ENCODE data around the gene CCDC102B. TPM values are rescaled to one million over a fixed set of nuclear protein-coding genes. Genes with fewer than 3 reads are reported as not detected.
"Not testable (repeated sequence)": the region's sequence is repeated elsewhere in the genome, so short reads cannot be mapped to it uniquely, and the experiment has no call there.

CCDC102B gene
- total RNA-seq, 1 donor = 4.1 TPM

- no peak overlapping the region for H3K4me3 ChIP-seq (ENCODE audit: low read length)
- H3K9me3 ChIP-seq (ENCODE audit: low read depth, low read length) = no peaks in the 10 kb centered on the region
- H3K4me1 ChIP-seq (ENCODE audit: insufficient read depth, low read length) = peaks cover 15% of the 10 kb centered on the region
- H3K27me3 ChIP-seq (ENCODE audit: insufficient read depth, low read length) = no peaks in the 10 kb centered on the region
These were observed 45.7 kb downstream of the CCDC102B start for GRCh38 chr18:68843473-68844089.

- Histone ChIP-seq H3K4me3 (ENCODE audit: low read length) (no peak overlapping the region), H3K4me1 (ENCODE audit: insufficient read depth, low read length) (no peaks in the 10 kb centered on the region), H3K27me3 (ENCODE audit: insufficient read depth, low read length) (no peaks in the 10 kb centered on the region)
These were observed 49.4 kb downstream of the CCDC102B start for GRCh38 chr18:68847219-68847837.

DNA sequence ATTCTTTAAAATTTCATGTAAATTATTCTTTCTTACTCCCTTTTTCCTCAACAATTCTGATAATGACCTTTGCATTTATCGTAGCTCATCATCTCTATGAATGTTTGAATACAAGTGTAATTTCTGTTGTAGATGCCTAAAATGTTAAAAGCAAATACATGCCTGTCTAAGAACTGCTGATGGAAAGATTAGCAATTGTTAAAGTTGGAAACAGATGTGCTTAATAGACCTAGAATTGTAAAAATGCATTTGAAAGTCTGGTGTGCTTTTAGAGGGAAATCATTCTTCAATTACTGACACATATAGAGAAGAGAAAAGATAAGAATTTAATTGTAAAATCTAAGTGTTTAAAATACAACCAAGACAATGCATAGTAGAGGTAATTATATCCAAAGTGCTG lies 50.4 kb downstream of the CCDC102B start:
- H3K4me3 ChIP-seq (ENCODE audit: low read length) = no peak overlapping the region
- H3K27me3 ChIP-seq (ENCODE audit: insufficient read depth, low read length) = no peaks in the 10 kb centered on the region
- no peaks in the 10 kb centered on the region for H3K4me1 ChIP-seq (ENCODE audit: insufficient read depth, low read length)
- H3K9me3 ChIP-seq (ENCODE audit: low read depth, low read length) = no peaks in the 10 kb centered on the region

More at GRCh38 chr18:68847219-68847837, 49.4 kb downstream of the CCDC102B start:
- no peaks in the 10 kb centered on the region for H3K9me3 ChIP-seq (ENCODE audit: low read depth, low read length)

GRCh38 chr18:68854786-68855391 lies 57.0 kb downstream of the CCDC102B start:
- H3K4me1 ChIP-seq (ENCODE audit: insufficient read depth, low read length) = no peaks in the 10 kb centered on the region
- H3K9me3 ChIP-seq (ENCODE audit: low read depth, low read length) = no peaks in the 10 kb centered on the region
- H3K4me3 ChIP-seq (ENCODE audit: low read length) = no peak overlapping the region
- no peaks in the 10 kb centered on the region for H3K27me3 ChIP-seq (ENCODE audit: insufficient read depth, low read length)

GRCh38 chr18:68855491-68855890 lies 57.6 kb downstream of the CCDC102B start:
- Histone ChIP-seq H3K4me3 (ENCODE audit: low read length) (no peak overlapping the region), H3K9me3 (ENCODE audit: low read depth, low read length) (no peaks in the 10 kb centered on the region), H3K27me3 (ENCODE audit: insufficient read depth, low read length) (no peaks in the 10 kb centered on the region), H3K4me1 (ENCODE audit: insufficient read depth, low read length) (no peaks in the 10 kb centered on the region)

DNA sequence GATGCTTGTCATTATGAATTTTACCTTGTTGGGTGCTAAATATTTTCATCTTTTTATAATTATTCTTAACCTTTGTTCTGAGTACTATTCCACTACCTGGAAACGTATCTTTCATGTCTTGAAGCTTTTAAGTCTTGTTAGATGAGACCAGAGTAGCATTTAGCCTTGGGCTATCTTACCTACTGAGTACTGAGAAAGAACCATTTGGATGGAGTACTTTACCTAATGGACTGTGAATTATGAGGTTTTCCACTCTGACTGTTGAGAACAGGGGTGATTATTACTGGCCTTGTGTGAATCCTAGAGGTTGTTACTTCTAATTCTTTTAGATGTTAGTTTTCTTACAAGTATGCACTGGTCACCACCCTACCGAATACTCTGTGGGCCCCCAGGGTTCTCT lies 63.5 kb downstream of the CCDC102B start:
- Histone ChIP-seq H3K4me1 (ENCODE audit: insufficient read depth, low read length) (no peaks in the 10 kb centered on the region), H3K4me3 (ENCODE audit: low read length) (no peak overlapping the region), H3K27me3 (ENCODE audit: insufficient read depth, low read length) (no peaks in the 10 kb centered on the region), H3K9me3 (ENCODE audit: low read depth, low read length) (no peaks in the 10 kb centered on the region)

GRCh38 chr18:68865021-68865420 lies 67.1 kb downstream of the CCDC102B start:
- Histone ChIP-seq H3K4me1 (ENCODE audit: insufficient read depth, low read length) (no peaks in the 10 kb centered on the region), H3K27me3 (ENCODE audit: insufficient read depth, low read length) (no peaks in the 10 kb centered on the region), H3K4me3 (ENCODE audit: low read length) (no peak overlapping the region), H3K9me3 (ENCODE audit: low read depth, low read length) (no peaks in the 10 kb centered on the region)

- Histone ChIP-seq H3K4me3 (ENCODE audit: low read length) (no peak overlapping the region), H3K9me3 (ENCODE audit: low read depth, low read length) (no peaks in the 10 kb centered on the region), H3K27me3 (ENCODE audit: insufficient read depth, low read length) (no peaks in the 10 kb centered on the region), H3K4me1 (ENCODE audit: insufficient read depth, low read length) (no peaks in the 10 kb centered on the region)
These were observed 67.6 kb downstream of the CCDC102B start for GRCh38 chr18:68865503-68865902.

DNA sequence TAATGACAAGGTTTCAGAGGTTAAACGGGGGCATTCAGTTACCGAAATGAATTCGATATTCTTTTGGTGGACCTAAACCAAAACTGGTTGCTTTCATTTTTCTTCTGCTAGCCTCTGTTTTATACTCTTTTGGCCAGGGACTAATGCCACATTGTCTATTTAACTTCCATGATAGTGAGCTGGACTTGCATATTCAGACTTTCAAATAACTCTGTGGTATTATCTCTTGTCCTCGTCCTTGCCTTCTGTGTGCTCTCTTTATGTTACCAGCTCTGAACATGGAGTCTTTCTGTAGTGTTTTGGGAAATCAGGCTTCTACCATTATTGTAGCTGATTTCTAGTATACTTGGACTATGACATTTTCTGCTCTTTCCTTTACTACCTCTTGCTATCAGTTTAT lies 75.1 kb downstream of the CCDC102B start:
- no peaks in the 10 kb centered on the region for H3K27me3 ChIP-seq (ENCODE audit: insufficient read depth, low read length)
- no peak overlapping the region for H3K4me3 ChIP-seq (ENCODE audit: low read length)
- no peaks in the 10 kb centered on the region for H3K4me1 ChIP-seq (ENCODE audit: insufficient read depth, low read length)
- H3K9me3 ChIP-seq (ENCODE audit: low read depth, low read length) = no peaks in the 10 kb centered on the region

DNA sequence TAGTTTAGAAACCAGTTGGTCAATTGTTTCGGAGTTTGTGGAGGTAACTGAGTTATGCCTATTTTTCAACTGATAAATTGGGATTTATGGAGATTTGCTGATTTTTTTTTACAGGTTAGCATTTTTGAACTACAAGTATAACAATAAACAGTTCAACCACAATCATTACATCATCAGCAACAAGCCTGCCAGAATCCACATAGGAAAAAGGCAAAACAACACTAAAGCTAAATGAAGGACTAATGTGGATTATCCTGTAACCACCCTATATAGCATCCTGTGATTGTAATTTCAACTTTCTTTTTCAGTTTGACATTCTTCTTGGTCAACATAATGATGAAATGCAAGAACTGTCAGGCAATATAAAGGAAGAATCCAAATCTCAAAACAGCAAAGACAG lies 76.5 kb downstream of the CCDC102B start:
- H3K27me3 ChIP-seq (ENCODE audit: insufficient read depth, low read length) = no peaks in the 10 kb centered on the region
- H3K9me3 ChIP-seq (ENCODE audit: low read depth, low read length) = no peaks in the 10 kb centered on the region
- no peak overlapping the region for H3K4me3 ChIP-seq (ENCODE audit: low read length)
- no peaks in the 10 kb centered on the region for H3K4me1 ChIP-seq (ENCODE audit: insufficient read depth, low read length)

DNA sequence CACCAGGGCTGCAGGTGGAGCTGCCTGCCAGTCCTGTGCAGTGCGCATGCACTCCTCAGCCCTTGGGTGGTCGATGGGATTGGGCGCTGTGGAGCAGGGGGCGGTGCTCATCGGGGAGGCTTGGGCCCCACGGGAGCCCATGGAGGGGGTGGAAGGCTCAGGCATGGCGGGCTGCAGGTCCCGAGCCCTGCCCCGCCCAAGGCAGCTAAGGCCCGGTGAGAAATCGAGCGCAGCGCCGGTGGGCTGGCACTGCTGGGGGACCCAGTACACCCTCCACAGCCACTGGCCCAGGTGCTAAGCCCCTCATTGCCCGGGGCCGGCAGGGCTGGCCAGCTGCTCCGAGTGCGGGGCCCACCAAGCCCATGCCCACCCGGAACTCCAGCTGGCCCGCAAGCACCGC lies 82.1 kb downstream of the CCDC102B start:
- not testable (repeated sequence) for H3K4me3 ChIP-seq (ENCODE audit: low read length); H3K27me3 ChIP-seq (ENCODE audit: insufficient read depth, low read length); H3K4me1 ChIP-seq (ENCODE audit: insufficient read depth, low read length); H3K9me3 ChIP-seq (ENCODE audit: low read depth, low read length)

- Histone ChIP-seq H3K4me3 (ENCODE audit: low read length) (no peak overlapping the region), H3K27me3 (ENCODE audit: insufficient read depth, low read length) (no peaks in the 10 kb centered on the region), H3K4me1 (ENCODE audit: insufficient read depth, low read length) (no peaks in the 10 kb centered on the region), H3K9me3 (ENCODE audit: low read depth, low read length) (no peaks in the 10 kb centered on the region)
These were observed 89.5 kb downstream of the CCDC102B start for GRCh38 chr18:68887410-68887809.

DNA sequence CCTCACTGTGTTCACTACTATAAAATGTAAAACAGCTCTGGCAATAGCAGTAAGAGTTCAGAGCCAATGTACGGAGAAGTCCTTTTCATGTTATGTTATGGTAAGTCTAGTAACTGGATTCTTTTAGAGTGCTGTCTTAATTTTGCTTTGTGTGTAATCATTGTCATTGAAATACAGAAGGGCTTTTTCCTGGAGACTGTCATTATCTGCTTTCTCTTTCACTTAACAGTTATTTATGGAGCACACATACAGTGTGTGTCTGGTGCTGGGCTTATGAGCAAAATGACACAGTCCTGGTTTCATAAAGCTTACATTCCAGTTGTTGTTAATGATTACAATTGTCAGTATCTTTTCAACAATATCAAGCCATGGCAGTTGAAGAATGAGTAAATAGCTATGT lies 95.5 kb downstream of the CCDC102B start:
- H3K4me3 ChIP-seq (ENCODE audit: low read length) = no peak overlapping the region
- no peaks in the 10 kb centered on the region for H3K9me3 ChIP-seq (ENCODE audit: low read depth, low read length)
- H3K4me1 ChIP-seq (ENCODE audit: insufficient read depth, low read length) = no peaks in the 10 kb centered on the region
- H3K27me3 ChIP-seq (ENCODE audit: insufficient read depth, low read length) = no peaks in the 10 kb centered on the region

DNA sequence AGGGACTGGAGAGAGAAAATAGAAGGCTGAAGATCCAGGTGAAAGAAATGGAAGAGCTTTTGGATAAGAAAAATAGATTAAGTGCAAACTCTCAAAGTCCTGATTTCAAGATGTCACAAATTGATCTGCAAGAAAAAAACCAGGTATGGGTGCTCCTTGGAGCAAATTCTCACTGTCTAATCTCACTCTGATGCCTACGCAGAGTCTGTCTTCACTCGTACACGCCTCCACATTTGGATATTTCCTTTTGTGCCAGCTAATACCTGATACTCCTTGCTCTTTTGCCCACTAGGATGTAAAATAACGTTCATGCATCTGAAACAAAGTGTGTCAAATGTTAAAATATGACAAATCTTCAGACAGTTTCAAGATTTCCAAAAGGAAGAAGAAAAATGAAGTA lies 99.4 kb downstream of the CCDC102B start:
- Histone ChIP-seq H3K9me3 (ENCODE audit: low read depth, low read length) (no peaks in the 10 kb centered on the region), H3K4me1 (ENCODE audit: insufficient read depth, low read length) (no peaks in the 10 kb centered on the region), H3K4me3 (ENCODE audit: low read length) (no peak overlapping the region), H3K27me3 (ENCODE audit: insufficient read depth, low read length) (no peaks in the 10 kb centered on the region)

GRCh38 chr18:68909579-68909978 lies 111.7 kb downstream of the CCDC102B start:
- Histone ChIP-seq H3K27me3 (ENCODE audit: insufficient read depth, low read length) (no peaks in the 10 kb centered on the region), H3K4me1 (ENCODE audit: insufficient read depth, low read length) (no peaks in the 10 kb centered on the region), H3K4me3 (ENCODE audit: low read length) (no peak overlapping the region), H3K9me3 (ENCODE audit: low read depth, low read length) (no peaks in the 10 kb centered on the region)

DNA sequence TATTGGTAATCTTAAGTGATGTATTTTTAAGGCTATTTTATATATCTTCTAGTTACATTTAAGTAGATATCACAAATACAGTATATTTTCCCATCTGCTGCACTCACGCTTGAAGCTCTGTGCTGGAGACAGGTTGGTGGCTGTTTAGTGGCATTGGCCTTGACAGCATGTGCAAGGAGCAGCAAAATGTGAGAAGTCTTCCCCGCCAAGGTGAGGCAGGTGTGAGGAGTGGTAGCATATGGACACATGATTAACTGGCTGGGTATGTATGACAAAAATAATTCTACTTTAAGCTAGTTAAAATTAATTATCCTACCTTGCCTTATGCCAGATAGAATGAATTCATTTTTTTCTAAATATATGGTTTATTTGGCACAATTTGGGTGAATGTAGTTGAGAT lies 117.2 kb downstream of the CCDC102B start:
- H3K4me1 ChIP-seq (ENCODE audit: insufficient read depth, low read length) = no peaks in the 10 kb centered on the region
- no peak overlapping the region for H3K4me3 ChIP-seq (ENCODE audit: low read length)
- no peaks in the 10 kb centered on the region for H3K27me3 ChIP-seq (ENCODE audit: insufficient read depth, low read length)
- H3K9me3 ChIP-seq (ENCODE audit: low read depth, low read length) = no peaks in the 10 kb centered on the region
